ENCODE data around the gene SARDH.

Gene SARDH

DNA sequence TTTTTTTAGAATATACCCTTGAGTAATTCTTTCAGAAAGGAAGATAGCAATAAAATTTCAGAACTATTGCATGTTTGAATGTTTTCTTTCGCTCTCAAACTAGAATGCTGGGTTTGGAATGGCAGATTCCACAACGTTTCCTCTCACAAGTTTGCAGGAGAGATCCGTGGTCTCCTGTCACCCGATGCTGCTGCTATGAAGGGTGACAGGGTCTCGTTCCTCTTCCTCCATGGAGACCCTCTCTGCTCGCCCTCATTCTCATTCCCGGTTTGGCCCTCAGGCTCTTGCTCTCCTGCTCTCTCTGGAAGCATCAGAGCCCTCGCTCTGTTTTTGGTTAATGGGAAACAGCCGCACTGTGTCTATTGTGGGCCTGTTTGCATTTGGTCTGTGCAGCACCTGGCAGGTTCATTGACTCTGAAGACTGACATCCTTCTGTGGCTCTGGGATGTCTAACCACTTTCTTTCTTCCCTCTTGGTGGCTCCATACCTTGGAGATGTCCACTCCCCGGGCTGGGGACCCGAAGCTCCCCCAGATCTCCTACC is 116.4 kb downstream of the SARDH start:
- DNase-seq: no peak

DNA sequence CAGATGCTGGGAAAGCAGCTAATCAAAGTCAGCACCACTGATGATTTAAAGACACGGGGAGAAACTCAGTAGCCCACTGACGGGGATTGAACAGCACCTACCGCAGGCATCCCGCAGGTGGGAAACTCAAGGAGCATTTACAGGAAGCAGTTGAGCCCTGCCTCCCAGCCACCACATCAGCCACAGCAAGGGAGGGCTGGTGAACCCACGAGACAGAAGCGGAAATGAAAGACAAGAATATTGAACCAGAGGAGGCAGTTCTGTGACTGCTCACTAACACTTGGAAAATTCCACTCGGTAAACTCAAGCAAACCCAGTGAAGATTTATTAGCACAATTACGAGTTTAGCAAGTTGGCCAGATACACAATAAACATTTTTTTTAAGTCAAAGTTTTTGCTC is 118.4 kb downstream of the SARDH start:
- peak; percentile 53 for DNase-seq

DNA sequence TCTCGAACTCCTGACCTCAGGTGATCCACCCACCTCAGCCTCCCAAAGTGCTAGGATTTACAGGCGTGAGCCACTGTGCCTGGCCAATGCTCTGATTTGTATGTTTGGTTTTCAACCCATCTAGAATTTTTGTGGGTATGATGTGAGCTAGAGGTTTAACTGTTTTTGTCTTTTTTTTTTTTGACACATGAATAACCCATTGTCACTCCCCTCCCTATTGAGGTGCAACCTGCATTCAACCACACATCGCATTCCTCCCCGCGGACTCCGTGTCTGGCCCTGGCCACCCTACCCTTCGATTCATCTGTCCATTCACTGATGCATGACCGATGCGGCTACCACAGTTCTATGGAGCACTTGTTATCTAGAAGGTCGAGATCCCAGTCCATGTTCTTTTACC is 119.4 kb downstream of the SARDH start:
- DNase-seq: no peak

DNA sequence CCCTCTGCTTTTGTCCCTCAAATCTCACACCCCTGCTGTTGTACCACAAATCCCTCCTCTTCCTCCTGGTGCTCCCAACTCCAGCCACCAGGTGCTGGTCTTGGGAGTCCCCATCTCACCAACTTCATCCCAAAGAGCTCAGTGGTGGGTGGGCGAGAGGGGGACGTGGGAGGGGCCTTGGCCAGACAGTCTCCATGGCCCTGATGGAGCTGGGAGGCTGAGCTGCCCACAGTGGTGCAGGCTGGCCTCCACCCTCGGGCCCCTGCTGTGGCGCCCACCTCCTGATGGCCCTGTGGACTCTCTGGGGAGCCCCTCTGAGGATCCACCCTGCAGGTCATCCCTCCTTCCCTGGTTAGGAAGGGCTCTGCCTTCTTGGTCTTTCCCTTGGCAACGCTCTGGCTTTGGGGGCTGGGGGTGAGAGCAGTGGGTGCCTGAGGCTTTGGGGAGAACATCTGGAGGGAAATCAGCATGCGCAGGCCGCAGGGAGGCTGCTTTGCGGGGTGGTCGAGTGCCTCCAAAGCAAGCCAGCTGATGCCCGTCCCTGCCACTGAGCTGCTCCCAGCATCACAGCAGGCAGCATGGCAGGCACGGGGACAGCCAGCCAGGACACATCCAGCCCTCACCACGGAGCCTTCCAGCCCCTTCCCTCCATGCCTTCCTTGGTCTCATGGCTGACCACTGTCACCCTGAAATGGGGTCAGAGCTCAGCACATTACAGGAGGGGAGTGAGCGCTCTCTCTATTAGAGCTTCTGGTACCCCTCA is 121.3 kb downstream of the SARDH start:
- no peak for DNase-seq

GRCh38 chr9:133615606-133616188 is 122.5 kb downstream of the SARDH start:
- DNase-seq: no peak

DNA sequence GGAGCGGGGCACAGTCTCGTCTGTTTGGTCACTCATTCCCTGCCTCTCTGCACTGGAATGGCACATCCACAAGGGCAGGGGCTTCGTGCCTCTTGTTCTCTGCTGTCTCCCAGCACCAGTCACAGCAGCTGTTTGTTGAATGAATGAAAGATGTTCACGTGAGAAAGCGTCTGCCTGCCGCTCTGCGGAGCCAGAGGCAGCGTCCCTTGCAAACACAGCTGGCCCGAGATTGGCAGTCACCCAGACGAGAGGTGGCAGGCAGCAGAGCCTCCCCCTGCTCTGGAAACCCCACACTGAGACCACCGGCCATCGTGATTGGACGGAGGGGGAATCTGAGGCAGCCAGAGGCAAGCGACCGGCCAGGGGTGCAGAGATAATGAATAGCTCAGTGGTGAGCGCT is 123.0 kb downstream of the SARDH start:
- DNase-seq: no peak

- no peak for DNase-seq
These were observed 123.5 kb downstream of the SARDH start for GRCh38 chr9:133614678-133615077.

GRCh38 chr9:133614056-133614455 is 124.1 kb downstream of the SARDH start:
- DNase-seq: no peak
